GM12878 (cell line): ENCODE data around the gene MDC1. TPM values are rescaled to one million over a fixed set of nuclear protein-coding genes. Genes with fewer than 3 reads are reported as not detected.

ENCODE experiments used
- ATAC-seq: fragments of 200-7000 bp; cut with Tn5 transposase; 3 replicates; pipeline ENCODE4 v1.9.1; 2020; ENCODE audit warnings: mild to moderate bottlenecking, moderate library complexity
- BruUV-seq: library from RNA; stranded (reverse); fragments of 400-500 nt; replicated peaks from 2 replicates; lab custom pipeline; 2021; lab: Mats Ljungman, UMichigan
- CTCF ChIA-PET: fragments of 300-600 bp; sonication (Branson Sonifier 250); formaldehyde crosslinking; extraction: SDS; loops from one replicate; lab custom pipeline; 2021; ENCODE audit warnings: inconsistent platforms; lab: Yijun Ruan, JAX
- POLR2A ChIA-PET: fragments of 350-600 bp; formaldehyde crosslinking; extraction: SDS; loops from one replicate; lab custom pipeline; 2021; ENCODE audit warnings: inconsistent platforms; lab: Charles Lee
- RAD21 ChIA-PET: fragments of 300-600 bp; sonication (Branson Sonifier 250); formaldehyde crosslinking; loops from one replicate; lab custom pipeline; 2023; ENCODE audit warnings: antibody characterized with exemption; ENCODE audit not compliant: unreplicated experiment; lab: Charles Lee
- SMC1A ChIA-PET: fragments of 300-600 bp; sonication (Branson Sonifier 250); formaldehyde crosslinking; loops from one replicate; lab custom pipeline; 2023; ENCODE audit not compliant: unreplicated experiment, uncharacterized antibody; lab: Charles Lee
- DNase-seq: peaks from one replicate; pipeline ENCODE4 v3.0.0-alpha.2; 2011; ENCODE audit warnings: low read depth, low spot score
- FAIRE-seq: peaks from 3 replicates; lab custom pipeline; 2011; peaks lifted over from hg19 to GRCh38; lab: Jason Lieb, UNC
- H2AFZ ChIP-seq: 2 replicates; pipeline ENCODE4 v1.6.0; 2011; ENCODE audit warnings: low read depth, low read length, control low read depth; ENCODE audit not compliant: control insufficient read depth
- H3K27ac ChIP-seq: 2 replicates; pipeline ENCODE4 v1.5.1; 2011; ENCODE audit warnings: control low read depth; ENCODE audit not compliant: control insufficient read depth, insufficient read depth
- H3K27me3 ChIP-seq, 2 experiments: replicated peaks in 1 of 2; 2 replicates each; pipeline versions ENCODE4 v1.6.0 to v1.6.1; 2011; ENCODE audit warnings: low read length in 1 of 2; ENCODE audit not compliant: control insufficient read depth in 2 of 2, insufficient read depth in 2 of 2
- H3K36me3 ChIP-seq, 2 experiments: 2 replicates each; pipeline ENCODE4 v1.5.1; 2011; ENCODE audit warnings: low read length in 1 of 2; ENCODE audit not compliant: control insufficient read depth in 2 of 2, insufficient read depth in 2 of 2
- H3K4me1 ChIP-seq: 2 replicates; pipeline ENCODE4 v1.6.1; 2011; ENCODE audit warnings: mild to moderate bottlenecking, low read length, moderate library complexity, mixed read lengths; ENCODE audit not compliant: control insufficient read depth, insufficient read depth
- H3K4me2 ChIP-seq: 2 replicates; pipeline ENCODE4 v1.6.0; 2011; ENCODE audit warnings: control low read depth; ENCODE audit not compliant: control insufficient read depth, insufficient read depth
- H3K4me3 ChIP-seq: fragments of 200-600 bp; sonication (generic); 2 replicates; pipeline ENCODE4 v1.5.1; 2016
- H3K79me2 ChIP-seq: 2 replicates; pipeline ENCODE4 v1.6.0; 2011; ENCODE audit warnings: low read length; ENCODE audit not compliant: control insufficient read depth, insufficient read depth
- H3K9ac ChIP-seq: 2 replicates; pipeline ENCODE4 v1.8.0; 2011; ENCODE audit warnings: low read length, control low read depth, mixed read lengths; ENCODE audit not compliant: control insufficient read depth, insufficient read depth
- H3K9me3 ChIP-seq: replicated peaks from 3 replicates; pipeline ENCODE4 v1.5.1; 2011; ENCODE audit warnings: mild to moderate bottlenecking, low read length; ENCODE audit not compliant: control insufficient read depth, insufficient read depth
- H4K20me1 ChIP-seq: 2 replicates; pipeline ENCODE4 v1.6.0; 2011; ENCODE audit not compliant: control insufficient read depth, insufficient read depth
- BHLHE40 ChIP-seq, 2 experiments: fragments of 450-650 bp in 1 of 2; IDR thresholded peaks; 2 replicates each; pipeline ENCODE4 v1.6.1; 2011 to 2017; ENCODE audit warnings: low read depth in 2 of 2, borderline replicate concordance in 1 of 2, improper control_type of control experiment in 1 of 2, low read length in 1 of 2, mild to moderate bottlenecking in 1 of 2
- GABPA ChIP-seq: IDR thresholded peaks from 2 replicates; pipeline ENCODE4 v1.6.1; 2014; ENCODE audit warnings: antibody characterized with exemption, low read depth, mild to moderate bottlenecking, inconsistent platforms
- LARP7 ChIP-seq: fragments of 450-650 bp; IDR thresholded peaks from 2 replicates; pipeline ENCODE4 v1.6.1; 2017; ENCODE audit warnings: mild to moderate bottlenecking
- PAX8 ChIP-seq: fragments of 450-650 bp; IDR thresholded peaks from 2 replicates; pipeline ENCODE4 v1.6.1; 2017; ENCODE audit warnings: mild to moderate bottlenecking, moderate library complexity
- POLR2A ChIP-seq: IDR thresholded peaks from 2 replicates; pipeline ENCODE4 v1.6.1; 2011; ENCODE audit warnings: low read depth, mild to moderate bottlenecking, low read length
- RAD21 ChIP-seq: IDR thresholded peaks from 2 replicates; pipeline ENCODE4 v1.6.1; 2011; ENCODE audit warnings: mild to moderate bottlenecking, low read depth, low read length, moderate library complexity; ENCODE audit not compliant: insufficient read depth
- RB1 ChIP-seq: fragments of 450-650 bp; formaldehyde crosslinking; IDR thresholded peaks from 2 replicates; pipeline ENCODE4 v1.6.1; 2017; ENCODE audit warnings: mild to moderate bottlenecking, borderline replicate concordance
- SMARCA5 ChIP-seq: fragments of 450-650 bp; IDR thresholded peaks from 2 replicates; pipeline ENCODE4 v1.6.1; 2017; ENCODE audit warnings: mild to moderate bottlenecking
- TARDBP ChIP-seq: IDR thresholded peaks from 2 replicates; pipeline ENCODE4 v1.6.1; 2016; ENCODE audit warnings: borderline replicate concordance
- ZNF207 ChIP-seq: fragments of 450-650 bp; IDR thresholded peaks from 2 replicates; pipeline ENCODE4 v1.6.1; 2014; ENCODE audit warnings: antibody characterized with exemption, mild to moderate bottlenecking, borderline replicate concordance
- ZNF622 ChIP-seq: fragments of 450-650 bp; IDR thresholded peaks from 2 replicates; pipeline ENCODE4 v1.6.1; 2017; ENCODE audit warnings: mild to moderate bottlenecking, inconsistent platforms
- WGBS: methylation state at CpG from one replicate; pipeline ENCODE4 v1.1.6; 2016; ENCODE audit warnings: low lambda C conversion rate; ENCODE audit not compliant: insufficient replicate concordance, insufficient coverage; ENCODE audit errors: missing lambda C conversion rate; 5-methylcytosine and 5-hydroxymethylcytosine counted together
- in situ Hi-C: fragments of 300-500 bp; cut with MboI; formaldehyde crosslinking; loops from 9 replicates; pipeline ENCODE4 v1.14.3; 2018; ENCODE audit warnings: mixed read lengths
- intact Hi-C: fragments of 100-400 bp; cut with micrococcal nuclease; formaldehyde crosslinking; loops from one replicate; pipeline ENCODE4 v1.14.2; 2022; ENCODE audit not compliant: unreplicated experiment
- polyA plus RNA-seq, 11 experiments: library from polyadenylated mRNA; depleted of rRNA in 4 of 11; unstranded in 6 of 11; stranded (reverse) in 5 of 11; fragments of >200 nt; fragmentation: Nextera tagmentation in 4 of 11; fragmentation: Illumina TruSeq in 1 of 11; extraction: Ambion mirVana in 4 of 11; extraction: Trizol in 1 of 11; gene quantifications; 1 replicate in 1 of 11; 2 replicates in 10 of 11; pipeline versions ENCODE4 v1.2.1 to v1.2.3, GENCODE V29; 2011 to 2016; ENCODE audit warnings: inconsistent platforms in 2 of 11, missing spikeins in 2 of 11, low read depth in 1 of 11
- total RNA-seq, 4 experiments: library from RNA; depleted of rRNA in 3 of 4; stranded (reverse); fragments of >200 nt in 3 of 4; fragmentation: Illumina TruSeq in 1 of 4; extraction: Trizol in 1 of 4; gene quantifications; 2 replicates each; pipeline versions ENCODE4 v1.2.1 to v1.2.3, GENCODE V29; 2013 to 2021
- TF ChIP-seq, protein P1 (sequence below): IDR thresholded peaks from 2 replicates; pipeline ENCODE4 v1.6.1; 2012; ENCODE audit warnings: low read depth, low read length, improper control_type of control experiment
- TF ChIP-seq, protein P2 (sequence below): IDR thresholded peaks from 2 replicates; pipeline ENCODE4 v1.6.1; 2011; ENCODE audit warnings: mild to moderate bottlenecking, low read depth, low read length, moderate library complexity; ENCODE audit not compliant: insufficient replicate concordance
- TF ChIP-seq, protein P3 (sequence below): fragments of 150-350 bp; IDR thresholded peaks from 2 replicates; pipeline ENCODE4 v1.6.1; 2014; ENCODE audit warnings: mild to moderate bottlenecking, low read depth, low read length

MDC1 gene
- total and polyA plus RNA-seq, 10 of the 15 experiments (the other 5 are each of a cell fraction or from before 2014, with no cell fraction given) = 5.1 to 62.5 (median 22.4) TPM

DNA sequence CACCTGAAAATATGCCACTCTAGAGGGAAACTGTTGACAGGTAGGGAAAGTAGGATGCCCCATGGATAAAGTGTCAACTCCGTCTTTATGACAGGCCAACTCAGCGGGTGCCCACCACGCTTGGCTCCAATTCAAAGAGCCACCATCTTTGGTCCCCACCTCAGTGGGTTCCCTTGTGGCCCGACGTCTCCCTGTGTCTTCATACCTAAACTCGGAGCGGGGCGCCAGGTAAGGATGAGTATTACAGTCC, 277 bp downstream of the MDC1 start:
- SMC1A ChIA-PET = interaction anchor here (0.7 to 17.7 kb wide), 4 partner anchors 14 to 167 kb away, joined by 3 to 265 read pairs (median 38); partner anchors contain the start of gene NRM
- intact Hi-C loops = loop anchor here (1.0 kb wide), 3 partner anchors 30 to 100 kb away; partner anchors contain the start of genes MRPS18B and PPP1R10
- H3K4me3 ChIP-seq = peak overlapping the region; percentile 81
- no peak for DNase-seq
- no peak for FAIRE-seq
- POLR2A ChIA-PET = interaction anchor here (0.5 to 11.6 kb wide), 15 partner anchors 14 to 196 kb away, joined by 3 to 200 read pairs (median 5); partner anchors contain the start of genes FLOT1, GNL1, NRM and PRR3
- H3K79me2 ChIP-seq = peaks cover 53% of the 10 kb centered on the region
- 4% methylated on average over 8 of the region's 8 CpGs for WGBS
- no peaks in the 10 kb centered on the region for H3K9me3 ChIP-seq
- in situ Hi-C loops = loop anchor here (5.0 kb wide), 2 partner anchors 35 to 100 kb away; partner anchors contain the start of genes MRPS18B and PPP1R10
- RAD21 ChIA-PET = interaction anchor here (0.7 to 11.2 kb wide), 14 partner anchors 14 to 371 kb away, joined by 3 to 209 read pairs (median 3); partner anchors contain the start of genes DHX16, GNL1, NRM and VARS2
- peak overlapping the region; percentile 98 for H3K9ac ChIP-seq
- H3K27me3 ChIP-seq = no peaks in the 10 kb centered on the region
- peaks cover 20% of the 10 kb centered on the region for H3K4me1 ChIP-seq
- peaks cover 5 to 6% of the 10 kb centered on the region in 2 experiments; a peak in 3 of 4 replicates for H3K36me3 ChIP-seq
- H3K27ac ChIP-seq = peak overlapping the region; percentile 98
- H3K4me2 ChIP-seq = peak overlapping the region; percentile 97
- peak overlapping the region; percentile 70 for H2AFZ ChIP-seq
- ATAC-seq = no peak
- no peaks in the 10 kb centered on the region for H4K20me1 ChIP-seq
- BruUV-seq = TSS peak; percentile 71
- peak; percentile 87; the same call in 1 of the 2 replicates for TF ChIP-seq PAX8
- no peak for TF ChIP-seq ZNF207
- no peak for TF ChIP-seq BHLHE40 (IDR thresholded peaks at IDR 0.05; ENCODE audit: borderline replicate concordance in 1 of 2, low read depth in 2 of 2, low read length in 1 of 2)
- TF ChIP-seq, protein P1, sequence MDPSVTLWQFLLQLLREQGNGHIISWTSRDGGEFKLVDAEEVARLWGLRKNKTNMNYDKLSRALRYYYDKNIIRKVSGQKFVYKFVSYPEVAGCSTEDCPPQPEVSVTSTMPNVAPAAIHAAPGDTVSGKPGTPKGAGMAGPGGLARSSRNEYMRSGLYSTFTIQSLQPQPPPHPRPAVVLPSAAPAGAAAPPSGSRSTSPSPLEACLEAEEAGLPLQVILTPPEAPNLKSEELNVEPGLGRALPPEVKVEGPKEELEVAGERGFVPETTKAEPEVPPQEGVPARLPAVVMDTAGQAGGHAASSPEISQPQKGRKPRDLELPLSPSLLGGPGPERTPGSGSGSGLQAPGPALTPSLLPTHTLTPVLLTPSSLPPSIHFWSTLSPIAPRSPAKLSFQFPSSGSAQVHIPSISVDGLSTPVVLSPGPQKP = no peak
- TF ChIP-seq, protein P2, sequence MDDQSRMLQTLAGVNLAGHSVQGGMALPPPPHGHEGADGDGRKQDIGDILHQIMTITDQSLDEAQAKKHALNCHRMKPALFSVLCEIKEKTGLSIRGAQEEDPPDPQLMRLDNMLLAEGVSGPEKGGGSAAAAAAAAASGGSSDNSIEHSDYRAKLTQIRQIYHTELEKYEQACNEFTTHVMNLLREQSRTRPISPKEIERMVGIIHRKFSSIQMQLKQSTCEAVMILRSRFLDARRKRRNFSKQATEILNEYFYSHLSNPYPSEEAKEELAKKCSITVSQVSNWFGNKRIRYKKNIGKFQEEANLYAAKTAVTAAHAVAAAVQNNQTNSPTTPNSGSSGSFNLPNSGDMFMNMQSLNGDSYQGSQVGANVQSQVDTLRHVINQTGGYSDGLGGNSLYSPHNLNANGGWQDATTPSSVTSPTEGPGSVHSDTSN = no peak
- TF ChIP-seq, protein P3, sequence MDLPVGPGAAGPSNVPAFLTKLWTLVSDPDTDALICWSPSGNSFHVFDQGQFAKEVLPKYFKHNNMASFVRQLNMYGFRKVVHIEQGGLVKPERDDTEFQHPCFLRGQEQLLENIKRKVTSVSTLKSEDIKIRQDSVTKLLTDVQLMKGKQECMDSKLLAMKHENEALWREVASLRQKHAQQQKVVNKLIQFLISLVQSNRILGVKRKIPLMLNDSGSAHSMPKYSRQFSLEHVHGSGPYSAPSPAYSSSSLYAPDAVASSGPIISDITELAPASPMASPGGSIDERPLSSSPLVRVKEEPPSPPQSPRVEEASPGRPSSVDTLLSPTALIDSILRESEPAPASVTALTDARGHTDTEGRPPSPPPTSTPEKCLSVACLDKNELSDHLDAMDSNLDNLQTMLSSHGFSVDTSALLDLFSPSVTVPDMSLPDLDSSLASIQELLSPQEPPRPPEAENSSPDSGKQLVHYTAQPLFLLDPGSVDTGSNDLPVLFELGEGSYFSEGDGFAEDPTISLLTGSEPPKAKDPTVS = no peak
- peak; percentile 57 for TF ChIP-seq LARP7
- 0 out of 2 replicates have a peak, but pooled peaks have one; percentile 10 for TF ChIP-seq SMARCA5
- TF ChIP-seq RAD21 = no peak
- no peak for TF ChIP-seq RB1
- TF ChIP-seq ZNF622 = no peak
- no peak for TF ChIP-seq GABPA
- no peak for TF ChIP-seq POLR2A
- no peak for TF ChIP-seq TARDBP
- CTCF ChIA-PET = interaction anchor here (0.6 to 22.7 kb wide), 8 partner anchors 14 to 373 kb away, joined by 3 to 487 read pairs (median 4); partner anchors contain the start of gene NRM
